DMS 273 (cell line): ENCODE results near the gene CAMKK2.

ENCODE experiments used
- DNase-seq: peaks from one replicate; lab custom pipeline; 2025; ENCODE audit not compliant: unreplicated experiment; lab: John Stamatoyannopoulos, UW

CAMKK2 gene

DNA sequence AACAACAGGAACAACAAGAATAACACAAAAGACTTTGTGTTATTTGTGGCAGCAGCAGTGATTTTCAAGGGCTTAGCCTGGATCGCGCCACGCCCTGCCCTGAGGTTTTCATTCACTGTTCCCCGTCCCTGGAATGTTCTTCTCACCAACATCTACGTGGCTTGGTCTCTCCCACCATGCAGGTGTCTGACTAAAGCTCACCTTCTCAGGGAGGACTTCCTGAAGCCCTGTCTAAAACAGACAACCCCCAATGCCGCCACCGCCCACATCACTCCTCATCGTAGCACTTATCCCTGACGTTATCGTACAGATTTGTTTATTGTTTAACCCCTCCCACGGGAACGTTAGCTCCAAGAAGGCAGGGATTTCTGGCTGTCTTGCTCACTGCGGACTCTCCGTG lies 46.1 kb downstream of the CAMKK2 start:
- DNase-seq = no peak

DNA sequence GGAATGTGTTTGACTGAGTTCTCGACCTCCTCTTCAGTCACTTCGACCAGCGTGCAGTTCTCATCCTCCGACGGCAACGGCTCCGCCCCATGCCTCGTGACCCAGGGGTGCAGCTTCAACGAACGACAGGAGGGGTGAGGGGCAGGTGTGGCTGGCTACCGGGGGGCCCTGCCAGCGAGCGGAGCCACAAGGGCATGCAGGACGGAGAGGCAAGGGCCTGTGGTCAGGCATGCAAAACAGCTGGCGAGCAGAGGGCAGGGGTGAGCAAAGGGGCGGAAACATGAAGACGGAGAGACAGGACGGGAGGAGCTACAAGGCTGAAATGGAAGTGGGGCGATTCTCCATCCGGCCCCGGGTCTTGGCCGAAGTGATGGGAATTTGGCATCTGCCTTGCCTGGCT lies 47.9 kb downstream of the CAMKK2 start:
- no peak for DNase-seq

GRCh38 chr12:121246893-121247557 lies 49.5 kb downstream of the CAMKK2 start:
- DNase-seq = no peak

DNA sequence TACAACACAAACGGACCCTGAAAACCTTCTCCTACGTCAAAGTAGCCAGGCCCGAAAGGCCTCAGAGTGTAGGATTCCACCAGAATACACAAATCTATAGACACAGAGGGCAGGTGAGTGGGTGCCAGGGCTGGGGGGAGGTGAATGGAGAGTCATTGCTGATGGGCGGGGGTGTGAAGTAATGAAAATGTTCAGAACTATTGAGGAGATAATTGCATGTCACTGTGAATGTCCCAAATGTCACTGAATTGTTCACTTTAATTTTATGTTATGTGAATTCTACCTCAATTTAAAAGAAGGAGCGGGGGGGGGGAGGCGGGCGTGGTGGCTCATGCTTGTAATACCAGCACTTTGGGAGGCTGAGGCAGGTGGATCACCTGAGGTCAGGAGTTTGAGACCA lies 50.6 kb downstream of the CAMKK2 start:
- DNase-seq = no peak

GRCh38 chr12:121245031-121245430 lies 51.5 kb downstream of the CAMKK2 start:
- DNase-seq = no peak

GRCh38 chr12:121241156-121241970 lies 55.1 kb downstream of the CAMKK2 start:
- no peak for DNase-seq

GRCh38 chr12:121240484-121241101 lies 55.9 kb downstream of the CAMKK2 start:
- DNase-seq = no peak

GRCh38 chr12:121240062-121240420 lies 56.5 kb downstream of the CAMKK2 start:
- no peak for DNase-seq

DNA sequence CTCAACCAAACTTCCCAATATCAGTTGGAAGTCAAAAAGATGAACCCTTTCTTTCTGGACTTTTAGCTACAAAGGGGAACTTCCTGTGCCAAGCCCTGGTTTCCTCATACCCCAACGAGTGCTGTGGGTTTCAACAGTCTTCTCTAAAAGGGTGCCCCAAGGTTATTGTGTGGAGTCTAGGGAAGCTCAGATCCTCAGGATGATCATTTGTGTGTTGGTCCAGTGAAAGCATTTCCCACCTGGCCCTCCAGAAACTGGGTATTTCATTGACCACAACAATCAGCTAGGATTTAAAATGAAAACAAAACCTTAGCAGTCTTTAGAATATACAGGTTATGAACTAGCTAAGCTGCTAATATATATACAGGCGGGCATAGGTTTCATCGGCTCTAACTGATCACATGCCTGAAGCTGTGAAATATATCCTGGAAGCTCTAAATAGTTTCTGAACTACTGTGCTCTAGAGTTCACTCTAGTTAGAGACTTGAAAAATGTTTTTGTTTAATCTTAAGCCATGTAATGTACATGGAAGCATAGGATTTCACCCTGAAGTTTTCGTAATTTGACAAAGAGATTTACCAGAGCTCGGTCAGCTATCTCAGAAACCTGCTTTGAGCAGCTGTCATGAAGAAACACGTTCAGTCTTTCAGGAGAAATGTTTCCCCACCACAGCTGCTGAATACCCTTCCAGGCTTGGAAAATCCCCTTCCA lies 57.0 kb downstream of the CAMKK2 start:
- no peak for DNase-seq

GRCh38 chr12:121238604-121239350 lies 57.7 kb downstream of the CAMKK2 start:
- peak; percentile 18 for DNase-seq

DNA sequence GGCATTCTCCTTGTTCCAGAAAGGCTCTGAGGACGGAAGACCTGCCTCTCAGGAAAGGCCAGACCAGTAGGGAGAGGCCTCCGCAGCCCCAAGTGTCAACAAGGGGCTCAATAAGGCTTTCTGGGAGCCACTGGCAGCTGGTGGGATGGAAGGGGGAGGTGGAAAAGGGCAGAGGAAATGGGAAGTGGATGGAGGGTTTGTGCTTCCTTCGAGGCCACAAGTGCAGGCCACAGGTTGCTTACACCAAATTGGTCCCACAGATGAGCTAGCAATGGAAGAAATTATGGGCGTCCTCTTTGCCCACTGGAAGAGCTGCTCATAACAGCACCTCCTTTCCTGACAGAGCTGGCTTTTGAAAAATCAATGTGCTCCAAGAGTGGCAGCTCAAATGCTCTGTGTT lies 58.4 kb downstream of the CAMKK2 start:
- no peak for DNase-seq

- DNase-seq = no peak
These were observed 59.1 kb downstream of the CAMKK2 start for GRCh38 chr12:121237415-121237814.

- DNase-seq = no peak
These were observed 59.7 kb downstream of the CAMKK2 start for GRCh38 chr12:121236776-121237175.

DNA sequence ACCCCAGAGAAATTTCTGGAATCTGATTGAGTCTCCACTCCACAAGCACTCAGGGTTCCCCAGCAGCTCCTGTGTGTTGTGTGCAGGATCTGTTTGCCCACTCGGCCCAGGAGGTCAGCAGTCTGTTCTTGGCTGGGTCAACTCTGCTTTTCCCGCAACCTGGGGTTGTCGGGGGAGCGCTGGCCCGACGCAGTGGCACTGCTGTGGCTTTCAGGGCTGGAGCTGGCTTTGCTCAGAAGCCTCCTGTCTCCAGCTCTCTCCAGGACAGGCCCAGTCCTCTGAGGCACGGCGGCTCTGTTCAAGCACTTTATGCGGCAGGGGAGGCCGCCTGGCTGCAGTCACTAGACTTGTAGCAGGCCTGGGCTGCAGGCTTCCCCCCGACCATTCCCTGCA lies 62.9 kb downstream of the CAMKK2 start:
- no peak for DNase-seq

GRCh38 chr12:121232977-121233627 lies 63.4 kb downstream of the CAMKK2 start:
- no peak for DNase-seq

- DNase-seq = no peak
These were observed 64.3 kb downstream of the CAMKK2 start for GRCh38 chr12:121232163-121232562.

DNA sequence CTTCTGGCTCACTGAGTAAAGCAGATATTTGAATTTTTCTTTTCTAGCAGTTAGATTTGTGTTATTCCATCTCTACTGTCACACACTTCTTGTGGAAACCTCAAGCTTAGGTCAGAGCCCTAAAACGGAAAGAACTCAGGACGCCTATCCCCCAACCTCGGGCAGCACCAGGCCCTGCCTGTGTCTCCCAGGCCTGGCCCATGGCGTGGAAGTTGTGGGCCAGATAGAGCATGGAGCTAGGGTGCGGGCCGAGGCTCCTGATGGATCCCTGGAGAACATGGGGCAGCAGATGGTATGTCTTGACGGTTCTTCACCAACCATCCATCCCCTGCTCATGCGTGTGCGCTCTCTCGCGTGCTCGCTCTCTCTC lies 66.0 kb downstream of the CAMKK2 start:
- no peak for DNase-seq

- peak; percentile 78 for DNase-seq
These were observed 66.5 kb downstream of the CAMKK2 start for GRCh38 chr12:121229826-121230537.

- DNase-seq = no peak
These were observed 67.4 kb downstream of the CAMKK2 start for GRCh38 chr12:121228919-121229665.
